Erythroblast (primary cell): Measurements from ENCODE around the gene SLC20A1.

Source experiments
- GATA1 ChIP-seq: IDR thresholded peaks from 2 replicates; pipeline ENCODE4 v1.6.1; 2011; ENCODE audit warnings: low read depth, mild to moderate bottlenecking, control low read depth, low read length, moderate library complexity
- POLR2A ChIP-seq: IDR thresholded peaks from 2 replicates; pipeline ENCODE4 v1.6.1; 2011; ENCODE audit warnings: mild to moderate bottlenecking, low read length

GRCh38 chr2:112661656-112662305 is 16.0 kb downstream of the SLC20A1 start:
- TF ChIP-seq POLR2A = no peak
- TF ChIP-seq GATA1 = no peak
